ENCODE data around the gene SLC8A1.

DNA sequence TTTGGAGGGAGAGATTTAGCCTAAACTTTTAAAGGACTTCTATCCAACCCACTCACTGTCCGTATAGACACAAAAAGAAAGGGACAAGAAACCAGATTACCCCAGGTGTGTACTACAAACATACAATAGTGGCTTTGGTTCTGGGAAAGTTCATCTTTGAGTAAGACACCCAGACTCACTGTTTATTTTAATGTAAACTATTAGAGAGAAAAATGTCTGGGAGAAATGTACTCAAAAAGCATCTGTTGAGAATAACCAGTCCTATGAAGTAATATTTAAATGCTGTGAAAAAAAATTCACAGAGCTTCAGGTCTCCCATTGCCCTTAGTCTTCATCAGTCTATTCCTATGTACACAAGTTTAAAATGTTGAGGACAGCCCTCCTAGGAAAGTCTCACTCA is 107.5 kb downstream of the SLC8A1 start:
- TF ChIP-seq, protein P1, sequence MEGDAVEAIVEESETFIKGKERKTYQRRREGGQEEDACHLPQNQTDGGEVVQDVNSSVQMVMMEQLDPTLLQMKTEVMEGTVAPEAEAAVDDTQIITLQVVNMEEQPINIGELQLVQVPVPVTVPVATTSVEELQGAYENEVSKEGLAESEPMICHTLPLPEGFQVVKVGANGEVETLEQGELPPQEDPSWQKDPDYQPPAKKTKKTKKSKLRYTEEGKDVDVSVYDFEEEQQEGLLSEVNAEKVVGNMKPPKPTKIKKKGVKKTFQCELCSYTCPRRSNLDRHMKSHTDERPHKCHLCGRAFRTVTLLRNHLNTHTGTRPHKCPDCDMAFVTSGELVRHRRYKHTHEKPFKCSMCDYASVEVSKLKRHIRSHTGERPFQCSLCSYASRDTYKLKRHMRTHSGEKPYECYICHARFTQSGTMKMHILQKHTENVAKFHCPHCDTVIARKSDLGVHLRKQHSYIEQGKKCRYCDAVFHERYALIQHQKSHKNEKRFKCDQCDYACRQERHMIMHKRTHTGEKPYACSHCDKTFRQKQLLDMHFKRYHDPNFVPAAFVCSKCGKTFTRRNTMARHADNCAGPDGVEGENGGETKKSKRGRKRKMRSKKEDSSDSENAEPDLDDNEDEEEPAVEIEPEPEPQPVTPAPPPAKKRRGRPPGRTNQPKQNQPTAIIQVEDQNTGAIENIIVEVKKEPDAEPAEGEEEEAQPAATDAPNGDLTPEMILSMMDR (IDR thresholded peaks at IDR 0.05) = no peak
- no peak for TF ChIP-seq POLR2A (IDR thresholded peaks at IDR 0.05)
